HEK293 (cell line): ENCODE data around the gene ITIH1.

Experiments
- CTCF ChIA-PET: fragments of 350-600 bp; formaldehyde crosslinking; extraction: SDS; loops from one replicate; lab custom pipeline; 2021; ENCODE audit warnings: antibody characterized with exemption; lab: Yijun Ruan, JAX
- POLR2A ChIA-PET: fragments of 300-600 bp; formaldehyde crosslinking; extraction: SDS; loops from one replicate; lab custom pipeline; 2020; ENCODE audit warnings: antibody characterized with exemption, inconsistent platforms; lab: Yijun Ruan, JAX
- H3K27ac ChIP-seq: fragments of 200-500 bp; sonication (Bioruptor generic); 2 replicates; pipeline ENCODE4 v1.5.1; 2014; ENCODE audit warnings: low read depth, low read length, control low read depth, inconsistent platforms; ENCODE audit errors: extremely low read depth
- H3K36me3 ChIP-seq, 2 experiments: fragments of 200-500 bp in 1 of 2; sonication (Bioruptor generic) in 1 of 2; 1 replicate in 1 of 2; 2 replicates in 1 of 2; pipeline ENCODE4 v1.5.1; 2014 to 2017; ENCODE audit warnings: inconsistent platforms in 2 of 2, low read length in 2 of 2; ENCODE audit not compliant: control insufficient read depth in 2 of 2, insufficient read depth in 1 of 2
- H3K4me1 ChIP-seq: fragments of 200-500 bp; sonication (Bioruptor generic); 2 replicates; pipeline ENCODE4 v1.5.1; 2014; ENCODE audit warnings: mild to moderate bottlenecking, low read length, inconsistent platforms; ENCODE audit not compliant: control insufficient read depth, insufficient read depth
- H3K4me3 ChIP-seq: 2 replicates; pipeline ENCODE4 v1.5.1; 2011; ENCODE audit warnings: low read depth, mild to moderate bottlenecking, control low read depth, low read length, moderate library complexity
- H3K9me3 ChIP-seq: fragments of 200-500 bp; sonication (Bioruptor generic); 2 replicates; pipeline ENCODE4 v1.5.1; 2014; ENCODE audit warnings: low read depth, low read length, inconsistent platforms; ENCODE audit not compliant: control insufficient read depth, insufficient read depth
- GLIS1 ChIP-seq: fragments of 450-650 bp; formaldehyde crosslinking; IDR thresholded peaks from 2 replicates; pipeline ENCODE4 v1.5.1; 2016; ENCODE audit warnings: missing biosample characterization, missing genetic modification characterization
- HOXA7 ChIP-seq: sonication (generic); formaldehyde crosslinking; IDR thresholded peaks from 2 replicates; pipeline ENCODE4 v1.8.1; 2022; ENCODE audit warnings: missing genetic modification reagents, borderline replicate concordance
- IKZF3 ChIP-seq: fragments of 450-650 bp; IDR thresholded peaks from 2 replicates; pipeline ENCODE4 v1.5.0; 2018; ENCODE audit warnings: missing biosample characterization, mild to moderate bottlenecking, missing genetic modification characterization, moderate library complexity
- SCRT2 ChIP-seq: fragments of 450-650 bp; formaldehyde crosslinking; IDR thresholded peaks from 2 replicates; pipeline ENCODE4 v1.5.1; 2016; ENCODE audit warnings: missing biosample characterization, missing genetic modification characterization
- ZFP3 ChIP-seq: fragments of 450-650 bp; formaldehyde crosslinking; IDR thresholded peaks from 2 replicates; pipeline ENCODE4 v1.5.1; 2016; ENCODE audit warnings: low read depth, missing biosample characterization, missing genetic modification characterization
- ZIC2 ChIP-seq: fragments of 450-650 bp; formaldehyde crosslinking; IDR thresholded peaks from 2 replicates; pipeline ENCODE4 v1.5.1; 2016; ENCODE audit warnings: missing biosample characterization, missing genetic modification characterization
- ZNF138 ChIP-seq: fragments of 450-650 bp; formaldehyde crosslinking; IDR thresholded peaks from 2 replicates; pipeline ENCODE4 v1.5.1; 2016; ENCODE audit warnings: missing biosample characterization, missing genetic modification characterization, borderline replicate concordance
- ZNF146 ChIP-seq: fragments of 450-650 bp; formaldehyde crosslinking; IDR thresholded peaks from 2 replicates; pipeline ENCODE4 v1.5.1; 2016; ENCODE audit warnings: missing biosample characterization, missing genetic modification characterization
- ZNF529 ChIP-seq: fragments of 450-650 bp; formaldehyde crosslinking; IDR thresholded peaks from 2 replicates; pipeline ENCODE4 v1.5.1; 2017; ENCODE audit warnings: missing genetic modification characterization, missing biosample characterization; ENCODE audit not compliant: insufficient replicate concordance
- ZNF558 ChIP-seq: fragments of 450-650 bp; formaldehyde crosslinking; IDR thresholded peaks from 2 replicates; pipeline ENCODE4 v1.5.1; 2016; ENCODE audit warnings: missing biosample characterization, missing genetic modification characterization
- ZNF561 ChIP-seq: fragments of 450-650 bp; IDR thresholded peaks from 2 replicates; pipeline ENCODE4 v1.5.1; 2018; ENCODE audit warnings: missing biosample characterization, missing genetic modification characterization, borderline replicate concordance
- ZNF610 ChIP-seq: fragments of 450-650 bp; formaldehyde crosslinking; IDR thresholded peaks from 2 replicates; pipeline ENCODE4 v1.5.1; 2016; ENCODE audit warnings: missing biosample characterization, missing genetic modification characterization, borderline replicate concordance
- ZNF626 ChIP-seq: fragments of 450-650 bp; sonication (Bioruptor Pico); formaldehyde crosslinking; IDR thresholded peaks from 2 replicates; pipeline ENCODE4 v1.5.1; 2018; ENCODE audit warnings: missing biosample characterization, missing genetic modification characterization, inconsistent platforms
- ZNF776 ChIP-seq: fragments of 450-650 bp; formaldehyde crosslinking; IDR thresholded peaks from 2 replicates; pipeline ENCODE4 v1.5.0; 2017; ENCODE audit warnings: missing biosample characterization, missing genetic modification characterization, borderline replicate concordance
- ZSCAN30 ChIP-seq: fragments of 450-650 bp; IDR thresholded peaks from 2 replicates; pipeline ENCODE4 v1.5.1; 2018; ENCODE audit warnings: missing biosample characterization, mild to moderate bottlenecking, missing genetic modification characterization, moderate library complexity
- TF ChIP-seq, protein P1 (sequence below): fragments of 450-650 bp; formaldehyde crosslinking; IDR thresholded peaks from 2 replicates; pipeline ENCODE4 v1.5.1; 2017; ENCODE audit warnings: missing biosample characterization, missing genetic modification characterization
- TF ChIP-seq, protein P2 (sequence below): fragments of 450-650 bp; formaldehyde crosslinking; IDR thresholded peaks from 2 replicates; pipeline ENCODE4 v1.5.1; 2017; ENCODE audit warnings: missing biosample characterization, missing genetic modification characterization
- TF ChIP-seq, protein P3 (sequence below): fragments of 450-650 bp; formaldehyde crosslinking; IDR thresholded peaks from 2 replicates; pipeline ENCODE4 v1.5.1; 2016; ENCODE audit warnings: missing biosample characterization, missing genetic modification characterization

The ITIH1 gene

DNA sequence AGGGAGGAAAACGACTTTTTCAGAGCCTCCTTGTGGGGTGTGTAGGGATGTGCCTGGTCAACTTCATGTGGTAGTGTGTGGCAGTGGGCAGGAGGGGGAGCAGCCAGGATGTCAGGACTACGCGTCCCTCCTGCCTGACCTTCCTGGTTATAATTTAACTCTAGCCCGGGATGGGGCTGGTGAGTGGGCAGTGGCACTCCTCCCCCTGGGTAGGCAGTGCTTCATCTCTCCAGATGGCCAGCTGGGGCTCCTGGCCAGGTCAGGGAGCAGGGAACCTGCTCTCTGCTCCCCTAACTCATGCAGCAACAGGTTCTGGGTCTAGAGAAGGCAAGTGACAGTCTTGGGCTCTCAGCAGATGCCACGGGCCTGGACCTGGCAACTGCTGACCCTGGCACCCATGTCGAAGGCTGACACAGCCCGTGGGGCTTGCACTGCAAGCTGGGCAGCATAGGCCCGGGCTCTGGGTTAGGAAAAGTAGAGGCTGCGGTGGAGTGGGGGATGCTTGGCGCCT lies 50.5 kb downstream of the ITIH1 start:
- Histone ChIP-seq H3K9me3 (no peaks in the 10 kb centered on the region), H3K4me3 (no peak overlapping the region), H3K36me3 (peaks cover 0 to 4% of the 10 kb centered on the region in 2 experiments; a peak in 1 of 3 replicates), H3K27ac (no peak overlapping the region), H3K4me1 (peaks cover 12% of the 10 kb centered on the region; the same call in 1 of the 2 replicates)
- ChIA-PET CTCF (interaction anchor here (1.5 kb wide), 1 partner anchor 20 kb away, joined by 3 read pairs; no protein-coding TSS in a partner anchor), POLR2A (interaction anchor here (0.6 kb wide), 1 partner anchor 57 kb away, joined by 10 read pairs; no protein-coding TSS in a partner anchor)
- TF ChIP-seq ZIC2 (tag by site-specific recombination) (no peak), SCRT2 (tag by site-specific recombination) (0 out of 2 replicates have a peak, but pooled peaks have one; percentile 25)

DNA sequence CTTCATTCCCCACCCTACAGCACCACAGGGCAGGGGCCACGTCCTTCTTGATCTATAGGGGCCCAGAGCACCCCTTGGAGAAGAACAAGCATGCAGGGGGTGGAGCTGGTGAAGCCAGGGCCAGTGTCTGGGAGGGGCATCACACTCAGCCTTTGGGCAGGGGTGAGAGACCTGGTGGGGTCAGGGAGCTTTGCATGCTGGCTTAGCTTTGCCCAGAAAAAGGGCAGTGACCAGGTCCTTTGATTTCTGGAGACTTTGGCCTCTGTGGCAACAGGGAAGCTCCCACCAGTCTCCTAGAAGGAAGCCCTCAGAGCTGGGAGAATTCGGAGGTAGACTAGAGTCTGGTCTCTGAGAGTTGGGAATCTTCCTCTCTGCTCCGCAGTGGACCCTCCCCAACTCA lies 52.1 kb downstream of the ITIH1 start:
- H3K36me3 ChIP-seq = no peaks in the 10 kb centered on the region
- H3K4me1 ChIP-seq = peaks cover 12% of the 10 kb centered on the region; the same call in 1 of the 2 replicates
- no peak for TF ChIP-seq GLIS1 (tag by site-specific recombination)
- TF ChIP-seq ZNF610 = no peak
- no peak for TF ChIP-seq ZNF561 (tag by site-specific recombination)
- TF ChIP-seq, all 188 proteins: peak for 0
- Histone ChIP-seq H3K9me3 (no peaks in the 10 kb centered on the region), H3K4me3 (no peak overlapping the region), H3K27ac (no peak overlapping the region)
- CTCF ChIA-PET = interaction anchor here (1.5 kb wide), 1 partner anchor 19 kb away, joined by 3 read pairs; no protein-coding TSS in a partner anchor
- POLR2A ChIA-PET = no interaction called here

DNA sequence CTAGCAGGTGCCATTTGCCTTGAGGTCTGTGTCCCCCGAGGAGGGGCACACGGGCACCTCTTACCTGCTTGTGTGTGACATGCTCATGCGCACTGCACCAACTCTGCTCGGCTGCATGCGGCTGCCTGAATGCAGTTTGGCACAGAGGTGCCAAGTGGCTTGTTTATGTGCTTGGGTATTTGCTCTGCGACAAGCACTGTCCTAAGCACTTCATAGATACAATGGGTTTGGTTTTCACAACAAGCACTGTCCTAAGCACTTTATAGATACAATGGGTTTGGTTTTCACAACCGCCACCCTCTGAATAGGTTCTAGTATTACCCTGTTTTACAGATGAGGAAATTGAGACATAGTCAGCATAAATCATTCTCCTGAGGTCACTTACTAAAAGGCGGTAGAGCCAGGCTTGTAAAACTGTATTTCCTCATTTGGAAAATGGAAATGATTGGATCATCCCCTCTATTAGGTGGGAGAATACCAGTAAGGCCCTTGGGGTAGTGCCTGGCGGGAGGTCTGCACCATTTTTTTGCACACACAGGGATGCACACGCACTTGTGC lies 52.6 kb downstream of the ITIH1 start:
- H3K27ac ChIP-seq = no peak overlapping the region
- TF ChIP-seq, protein P1, sequence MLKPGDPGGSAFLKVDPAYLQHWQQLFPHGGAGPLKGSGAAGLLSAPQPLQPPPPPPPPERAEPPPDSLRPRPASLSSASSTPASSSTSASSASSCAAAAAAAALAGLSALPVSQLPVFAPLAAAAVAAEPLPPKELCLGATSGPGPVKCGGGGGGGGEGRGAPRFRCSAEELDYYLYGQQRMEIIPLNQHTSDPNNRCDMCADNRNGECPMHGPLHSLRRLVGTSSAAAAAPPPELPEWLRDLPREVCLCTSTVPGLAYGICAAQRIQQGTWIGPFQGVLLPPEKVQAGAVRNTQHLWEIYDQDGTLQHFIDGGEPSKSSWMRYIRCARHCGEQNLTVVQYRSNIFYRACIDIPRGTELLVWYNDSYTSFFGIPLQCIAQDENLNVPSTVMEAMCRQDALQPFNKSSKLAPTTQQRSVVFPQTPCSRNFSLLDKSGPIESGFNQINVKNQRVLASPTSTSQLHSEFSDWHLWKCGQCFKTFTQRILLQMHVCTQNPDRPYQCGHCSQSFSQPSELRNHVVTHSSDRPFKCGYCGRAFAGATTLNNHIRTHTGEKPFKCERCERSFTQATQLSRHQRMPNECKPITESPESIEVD = 0 out of 2 replicates have a peak, but pooled peaks have one; percentile 52
- no peak for TF ChIP-seq ZNF558 (tag by site-specific recombination)
- TF ChIP-seq, protein P2, sequence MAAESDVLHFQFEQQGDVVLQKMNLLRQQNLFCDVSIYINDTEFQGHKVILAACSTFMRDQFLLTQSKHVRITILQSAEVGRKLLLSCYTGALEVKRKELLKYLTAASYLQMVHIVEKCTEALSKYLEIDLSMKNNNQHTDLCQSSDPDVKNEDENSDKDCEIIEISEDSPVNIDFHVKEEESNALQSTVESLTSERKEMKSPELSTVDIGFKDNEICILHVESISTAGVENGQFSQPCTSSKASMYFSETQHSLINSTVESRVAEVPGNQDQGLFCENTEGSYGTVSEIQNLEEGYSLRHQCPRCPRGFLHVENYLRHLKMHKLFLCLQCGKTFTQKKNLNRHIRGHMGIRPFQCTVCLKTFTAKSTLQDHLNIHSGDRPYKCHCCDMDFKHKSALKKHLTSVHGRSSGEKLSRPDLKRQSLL = peak; percentile 59; the same call in 1 of the 2 replicates
- CTCF ChIA-PET = interaction anchor here (0.6 kb wide), 1 partner anchor 8 kb away, joined by 3 read pairs; no protein-coding TSS in a partner anchor
- peaks cover 0 to under 1% of the 10 kb centered on the region in 2 experiments; a peak in 1 of 3 replicates for H3K36me3 ChIP-seq
- no peak overlapping the region for H3K4me3 ChIP-seq
- H3K4me1 ChIP-seq = peaks cover 12% of the 10 kb centered on the region; the same call in 1 of the 2 replicates
- POLR2A ChIA-PET = no interaction called here
- H3K9me3 ChIP-seq = no peaks in the 10 kb centered on the region

DNA sequence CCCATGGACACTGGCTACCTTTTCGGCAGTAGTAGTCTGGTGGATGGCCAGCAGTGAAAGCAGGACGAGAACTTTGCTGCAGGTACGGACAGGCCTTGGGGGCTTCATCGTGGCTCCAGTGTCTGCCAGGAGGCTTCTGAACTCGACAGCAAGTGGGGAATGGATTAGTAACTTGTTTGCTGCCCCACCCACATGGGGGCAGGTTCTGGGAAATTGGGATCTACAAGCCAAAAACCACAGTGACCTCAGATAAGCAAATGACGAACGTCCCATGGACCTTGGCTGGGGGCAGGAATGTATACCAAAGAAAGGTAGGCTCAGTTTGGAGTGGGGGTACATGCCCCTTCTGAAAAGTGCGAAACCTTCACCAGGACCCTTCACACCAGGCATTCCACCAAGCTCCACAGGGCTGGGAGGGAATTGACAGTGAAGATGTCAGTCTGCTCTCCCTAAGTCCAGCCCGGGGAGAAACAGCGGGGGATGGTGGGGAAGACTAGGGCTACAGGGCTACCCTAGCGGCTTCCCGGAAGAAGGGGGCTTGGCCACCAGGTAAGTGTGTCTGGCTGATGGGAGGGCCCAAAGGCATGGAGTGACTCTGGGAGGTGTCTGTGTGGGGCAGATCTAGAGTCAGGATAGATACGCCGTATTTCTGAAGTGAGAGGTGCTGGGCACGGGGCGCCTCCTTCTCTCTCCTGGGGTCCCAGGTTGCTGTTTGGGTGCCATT lies 53.3 kb downstream of the ITIH1 start, which contains the start of gene ITIH4:
ITIH4 (minus strand) TSS at position 138 of the 724 bp plus-strand sequence; CDS start at position 108, 30 bp downstream.
- ChIA-PET CTCF (interaction anchor here (0.6 to 0.8 kb wide), 2 partner anchors 9 to 30 kb away, joined by 3 to 4 read pairs; no protein-coding TSS in a partner anchor), POLR2A (interaction anchor here (0.5 kb wide), 1 partner anchor 156 kb away, joined by 3 read pairs; no protein-coding TSS in a partner anchor)
- H3K27ac ChIP-seq = no peak within 1 kb of the TSS
- no peak within 1 kb of the TSS for H3K4me3 ChIP-seq
- H3K36me3 ChIP-seq = peaks cover 0 to 5% of the 10 kb centered on the region in 2 experiments; a peak in 1 of 3 replicates
- no peaks in the 10 kb centered on the region for H3K9me3 ChIP-seq
- H3K4me1 ChIP-seq = peaks cover 12% of the 10 kb centered on the region; the same call in 1 of the 2 replicates
- TF ChIP-seq HOXA7 (CRISPR knock-in tag) (no peak), ZNF776 (tag by site-specific recombination) (no peak), IKZF3 (no peak), ZNF138 (no peak), ZSCAN30 (tag by site-specific recombination) (no peak), ZFP3 (tag by site-specific recombination) (no peak), ZNF626 (tag by site-specific recombination) (no peak), ZNF146 (tag by site-specific recombination) (no peak), ZNF529 (tag by site-specific recombination) (no peak)
- TF ChIP-seq, protein P3, sequence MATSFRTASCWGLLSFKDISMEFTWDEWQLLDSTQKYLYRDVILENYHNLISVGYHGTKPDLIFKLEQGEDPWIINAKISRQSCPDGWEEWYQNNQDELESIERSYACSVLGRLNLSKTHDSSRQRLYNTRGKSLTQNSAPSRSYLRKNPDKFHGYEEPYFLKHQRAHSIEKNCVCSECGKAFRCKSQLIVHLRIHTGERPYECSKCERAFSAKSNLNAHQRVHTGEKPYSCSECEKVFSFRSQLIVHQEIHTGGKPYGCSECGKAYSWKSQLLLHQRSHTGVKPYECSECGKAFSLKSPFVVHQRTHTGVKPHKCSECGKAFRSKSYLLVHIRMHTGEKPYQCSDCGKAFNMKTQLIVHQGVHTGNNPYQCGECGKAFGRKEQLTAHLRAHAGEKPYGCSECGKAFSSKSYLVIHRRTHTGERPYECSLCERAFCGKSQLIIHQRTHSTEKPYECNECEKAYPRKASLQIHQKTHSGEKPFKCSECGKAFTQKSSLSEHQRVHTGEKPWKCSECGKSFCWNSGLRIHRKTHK (tag by site-specific recombination) = no peak
- TF ChIP-seq, protein P2 = no peak
